HL-60 (cell line): ENCODE data around the gene LNPEP.

Experiments used
- DNase-seq, 2 experiments: peaks; one replicate each; pipeline ENCODE4 v3.0.0-alpha.2; 2010 to 2020; ENCODE audit warnings: low read depth in 1 of 2, low spot score in 1 of 2
- H3K27ac ChIP-seq: fragments of 250-450 bp; sonication (Bioruptor Pico); replicated peaks from 2 replicates; pipeline ENCODE4 v1.5.1; 2020; ENCODE audit warnings: mild to moderate bottlenecking, moderate library complexity
- H3K27me3 ChIP-seq: fragments of 250-450 bp; sonication (Bioruptor Pico); 2 replicates; pipeline ENCODE4 v1.5.1; 2021; ENCODE audit warnings: mild to moderate bottlenecking, moderate library complexity; ENCODE audit not compliant: insufficient read depth, poor library complexity, severe bottlenecking
- H3K4me3 ChIP-seq: replicated peaks from 2 replicates; pipeline ENCODE4 v1.5.1; 2011; ENCODE audit warnings: mild to moderate bottlenecking, control low read depth, low read length; ENCODE audit not compliant: insufficient read depth
- CTCF ChIP-seq: IDR thresholded peaks from one replicate; pipeline ENCODE4 v1.5.1; 2011; ENCODE audit warnings: low read length, control low read depth, inconsistent platforms; ENCODE audit not compliant: insufficient read depth
- GABPA ChIP-seq: IDR thresholded peaks from 2 replicates; pipeline ENCODE4 v1.6.1; 2012; ENCODE audit warnings: low read depth
- POLR2AphosphoS5 ChIP-seq: IDR thresholded peaks from 2 replicates; pipeline ENCODE4 v1.6.1; 2012; ENCODE audit warnings: low read depth
- REST ChIP-seq: IDR thresholded peaks from 2 replicates; pipeline ENCODE4 v1.6.1; 2012; ENCODE audit warnings: low read depth; ENCODE audit not compliant: insufficient replicate concordance
- SPI1 ChIP-seq: IDR thresholded peaks from 2 replicates; pipeline ENCODE4 v1.6.1; 2012; ENCODE audit warnings: low read depth, mild to moderate bottlenecking, borderline replicate concordance

LNPEP gene

GRCh38 chr5:97022898-97023297, 87.0 kb downstream of the LNPEP start:
- Histone ChIP-seq H3K27me3 (no peaks in the 10 kb centered on the region), H3K27ac (no peak overlapping the region), H3K4me3 (no peak overlapping the region)
- no peak for TF ChIP-seq CTCF
- TF ChIP-seq SPI1, result peak; percentile 24; the same call in 1 of the 2 replicates
- peak in 1 of 2 experiments; percentile 20 for DNase-seq

DNA sequence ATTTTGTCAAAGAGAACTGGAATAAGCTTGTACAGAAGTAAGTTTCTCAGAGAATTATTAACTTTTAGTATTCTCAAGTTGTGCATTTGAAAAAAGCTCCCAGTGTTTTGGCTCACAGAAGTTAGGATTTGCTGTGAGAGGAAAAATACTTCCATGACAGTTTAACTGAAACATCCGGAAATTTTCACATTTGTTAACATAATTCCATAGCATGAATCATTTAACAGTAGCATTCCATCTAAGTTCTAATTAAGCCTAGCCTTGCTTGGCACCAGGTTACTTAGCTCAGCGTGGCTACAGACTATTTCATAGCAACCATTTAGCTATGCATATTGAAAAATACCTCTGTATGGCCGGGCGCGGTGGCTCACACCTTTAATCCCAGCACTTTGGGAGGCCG, 90.8 kb downstream of the LNPEP start:
- DNase-seq, result no peak
- no peak overlapping the region for H3K4me3 ChIP-seq
- TF ChIP-seq SPI1 (no peak), GABPA (no peak), CTCF (no peak), REST (no peak), POLR2AphosphoS5 (no peak)
- no peaks in the 10 kb centered on the region for H3K27me3 ChIP-seq
- no peak overlapping the region for H3K27ac ChIP-seq

GRCh38 chr5:97037819-97038218, 101.9 kb downstream of the LNPEP start:
- Histone ChIP-seq H3K27me3 (no peaks in the 10 kb centered on the region), H3K4me3 (no peak overlapping the region), H3K27ac (no peak overlapping the region)
- TF ChIP-seq SPI1 (no peak), GABPA (no peak), REST (no peak), POLR2AphosphoS5 (no peak), CTCF (no peak)
- no peak for DNase-seq

GRCh38 chr5:97041239-97041638, 105.4 kb downstream of the LNPEP start:
- DNase-seq, result no peak
- Histone ChIP-seq H3K27ac (no peak overlapping the region), H3K27me3 (no peaks in the 10 kb centered on the region), H3K4me3 (no peak overlapping the region)
- no peak for TF ChIP-seq GABPA
- TF ChIP-seq SPI1, result no peak
- no peak for TF ChIP-seq CTCF
- TF ChIP-seq REST, result no peak
- TF ChIP-seq POLR2AphosphoS5, result no peak
